LNCAP (cell line): ENCODE measurements around the gene CMTM3.

Source experiments
- TF ChIP-seq, protein P1 (sequence below): fragments of 450-650 bp; IDR thresholded peaks from 2 replicates; pipeline ENCODE4 v1.5.1; 2017; ENCODE audit warnings: mild to moderate bottlenecking

Gene CMTM3

DNA sequence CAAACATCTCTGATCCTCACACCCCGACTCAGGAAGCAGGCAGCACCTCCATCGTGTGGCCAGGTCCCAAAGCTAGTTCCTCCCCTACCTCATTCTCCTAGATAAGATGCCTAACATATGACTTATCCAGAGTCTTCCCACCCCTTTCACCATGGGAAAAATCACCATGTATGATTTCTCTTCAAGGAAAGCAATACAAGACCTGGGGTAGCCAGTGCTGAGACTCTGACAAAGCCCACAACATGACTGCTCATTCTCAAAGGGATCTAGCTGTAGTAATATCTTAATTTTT is 46.9 kb downstream of the CMTM3 start:
- TF ChIP-seq, protein P1, sequence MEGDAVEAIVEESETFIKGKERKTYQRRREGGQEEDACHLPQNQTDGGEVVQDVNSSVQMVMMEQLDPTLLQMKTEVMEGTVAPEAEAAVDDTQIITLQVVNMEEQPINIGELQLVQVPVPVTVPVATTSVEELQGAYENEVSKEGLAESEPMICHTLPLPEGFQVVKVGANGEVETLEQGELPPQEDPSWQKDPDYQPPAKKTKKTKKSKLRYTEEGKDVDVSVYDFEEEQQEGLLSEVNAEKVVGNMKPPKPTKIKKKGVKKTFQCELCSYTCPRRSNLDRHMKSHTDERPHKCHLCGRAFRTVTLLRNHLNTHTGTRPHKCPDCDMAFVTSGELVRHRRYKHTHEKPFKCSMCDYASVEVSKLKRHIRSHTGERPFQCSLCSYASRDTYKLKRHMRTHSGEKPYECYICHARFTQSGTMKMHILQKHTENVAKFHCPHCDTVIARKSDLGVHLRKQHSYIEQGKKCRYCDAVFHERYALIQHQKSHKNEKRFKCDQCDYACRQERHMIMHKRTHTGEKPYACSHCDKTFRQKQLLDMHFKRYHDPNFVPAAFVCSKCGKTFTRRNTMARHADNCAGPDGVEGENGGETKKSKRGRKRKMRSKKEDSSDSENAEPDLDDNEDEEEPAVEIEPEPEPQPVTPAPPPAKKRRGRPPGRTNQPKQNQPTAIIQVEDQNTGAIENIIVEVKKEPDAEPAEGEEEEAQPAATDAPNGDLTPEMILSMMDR, result no peak

DNA sequence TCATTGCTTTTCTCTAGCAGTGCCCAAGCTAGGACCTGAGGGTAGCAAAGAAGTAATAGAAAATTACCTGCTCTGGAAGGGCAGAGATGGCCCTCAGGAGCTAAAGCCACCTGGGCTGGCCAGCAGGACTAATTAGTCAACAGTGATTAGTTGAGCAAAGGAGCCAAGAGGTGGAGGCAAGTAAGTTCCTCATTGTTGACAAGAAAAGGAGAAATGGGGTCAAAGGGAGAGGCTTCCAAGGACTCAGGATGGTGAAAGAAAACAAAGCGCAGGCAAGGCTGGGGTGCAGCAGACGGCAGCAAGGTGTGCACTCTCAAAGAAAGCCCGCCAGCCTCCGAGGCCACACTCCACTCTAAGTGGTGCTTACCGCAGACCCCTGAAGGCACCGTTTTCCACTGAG is 47.5 kb downstream of the CMTM3 start:
- TF ChIP-seq, protein P1, result no peak

DNA sequence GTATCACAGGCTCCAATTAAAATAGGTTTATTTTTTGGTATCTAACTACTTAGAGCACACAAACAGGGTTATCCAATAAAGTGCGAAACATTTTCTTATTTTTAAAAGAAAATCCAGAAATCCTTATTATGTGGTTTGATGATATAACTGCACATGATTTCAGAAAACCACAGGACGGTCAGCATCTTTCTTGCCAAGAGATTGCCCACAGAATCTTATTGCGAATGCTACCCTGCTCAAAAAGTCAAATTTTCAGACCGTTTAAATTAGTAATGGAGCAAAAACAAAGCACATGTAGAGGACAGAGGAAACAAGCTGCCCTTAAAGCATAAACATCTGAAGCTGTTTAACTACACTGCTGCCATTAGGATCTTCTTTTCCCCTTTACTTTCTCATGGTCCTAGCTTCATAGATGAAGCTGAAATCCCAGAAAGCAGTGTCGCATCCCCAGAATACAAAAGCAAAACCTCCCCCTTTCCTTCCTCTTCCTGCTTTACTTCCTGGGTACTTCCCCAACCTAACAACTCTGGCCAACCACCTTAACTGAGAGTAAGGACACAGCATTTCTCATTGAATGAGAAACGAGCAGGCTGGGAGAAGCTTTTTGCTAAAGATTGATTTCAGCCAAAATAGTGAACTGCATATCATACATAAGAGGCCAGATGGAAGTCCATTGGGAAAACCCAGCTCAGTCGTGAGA is 48.3 kb downstream of the CMTM3 start:
- TF ChIP-seq, protein P1, result no peak

DNA sequence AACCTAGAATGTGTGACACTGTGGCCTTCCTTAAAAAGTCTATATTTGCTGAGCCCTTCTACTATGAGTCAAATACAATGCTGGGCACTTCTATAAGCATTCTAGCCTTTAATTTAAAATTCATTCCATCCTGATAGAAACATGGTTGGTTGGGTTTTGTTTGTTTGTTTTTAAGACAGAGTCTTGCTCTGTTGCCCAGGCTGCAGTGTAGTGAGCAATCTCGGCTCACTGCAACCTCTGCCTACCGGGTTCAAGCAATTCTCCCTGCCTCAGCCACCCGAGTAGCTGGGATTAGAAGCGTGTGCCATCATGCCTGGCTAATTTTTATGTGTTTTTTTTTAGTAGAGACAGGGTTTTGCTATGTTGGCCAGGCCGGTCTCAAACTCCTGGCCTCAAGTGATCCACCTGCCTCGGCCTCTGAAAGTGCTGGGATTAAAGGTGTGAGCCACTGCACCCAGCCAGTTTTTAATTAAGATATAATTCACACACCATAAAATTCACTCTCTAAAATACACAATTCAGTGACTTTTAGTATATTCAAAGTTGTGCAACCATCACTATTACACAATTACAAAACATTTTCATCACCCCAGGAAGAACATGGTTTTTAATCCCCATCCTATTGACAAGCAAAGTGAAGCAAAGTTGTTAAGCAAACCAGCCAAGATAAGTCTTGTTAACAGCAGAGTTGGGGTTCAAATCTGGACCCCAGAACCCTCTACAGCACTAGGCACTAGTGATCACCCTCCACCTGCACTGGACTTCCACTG is 49.3 kb downstream of the CMTM3 start:
- TF ChIP-seq, protein P1, result no peak

DNA sequence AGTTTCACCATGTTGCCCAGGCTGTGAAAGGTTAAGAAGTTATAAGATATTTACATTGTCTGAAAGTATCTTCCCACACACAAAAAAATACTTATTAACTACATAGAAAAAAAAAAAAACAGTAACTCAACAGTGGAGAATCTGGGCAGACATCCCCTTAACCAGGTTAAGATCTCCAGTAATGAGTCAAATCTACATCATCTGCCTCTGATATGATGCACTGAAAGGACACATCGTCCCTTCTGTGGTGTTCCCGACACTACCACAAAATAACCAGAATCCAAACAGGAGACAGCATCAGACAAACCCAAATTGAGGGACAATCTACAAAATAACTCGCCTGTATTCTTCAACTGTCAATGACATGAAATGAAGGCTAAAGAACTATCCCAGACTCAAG is 52.0 kb downstream of the CMTM3 start:
- TF ChIP-seq, protein P1, result no peak

DNA sequence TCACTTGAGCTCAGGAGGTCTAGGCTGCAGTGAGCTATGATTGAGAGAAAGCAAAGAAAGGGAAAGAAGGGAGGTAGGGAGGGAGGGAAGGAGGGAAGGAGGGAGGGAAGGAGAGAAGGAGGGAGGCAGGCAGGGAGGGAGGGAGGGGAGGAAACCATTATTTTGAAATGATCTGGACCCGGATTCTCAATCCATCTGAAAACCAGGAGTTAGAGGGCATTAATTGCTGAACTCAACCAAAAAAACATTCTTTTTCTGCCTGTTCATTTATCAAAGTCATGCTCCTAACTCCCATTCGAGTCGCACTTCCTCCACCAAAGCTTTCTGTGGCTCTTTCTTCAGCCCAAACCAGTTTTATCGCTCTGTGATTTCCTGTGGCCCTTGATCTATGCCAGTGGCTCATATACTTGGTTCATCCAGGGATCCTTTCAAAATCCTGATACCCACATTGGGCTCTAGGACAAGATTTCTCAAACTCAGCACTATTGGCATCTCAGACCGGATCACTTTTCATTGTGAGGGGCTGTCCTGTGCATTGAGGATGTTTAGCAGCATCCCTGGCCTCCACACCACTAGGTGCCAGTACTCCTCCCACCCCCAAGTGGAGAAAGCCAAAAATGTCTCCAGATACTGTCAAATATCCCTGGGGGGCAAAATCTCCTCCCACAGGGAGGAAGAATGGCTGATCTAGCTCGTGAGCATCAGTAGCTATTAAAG is 53.8 kb downstream of the CMTM3 start:
- TF ChIP-seq, protein P1, result no peak

DNA sequence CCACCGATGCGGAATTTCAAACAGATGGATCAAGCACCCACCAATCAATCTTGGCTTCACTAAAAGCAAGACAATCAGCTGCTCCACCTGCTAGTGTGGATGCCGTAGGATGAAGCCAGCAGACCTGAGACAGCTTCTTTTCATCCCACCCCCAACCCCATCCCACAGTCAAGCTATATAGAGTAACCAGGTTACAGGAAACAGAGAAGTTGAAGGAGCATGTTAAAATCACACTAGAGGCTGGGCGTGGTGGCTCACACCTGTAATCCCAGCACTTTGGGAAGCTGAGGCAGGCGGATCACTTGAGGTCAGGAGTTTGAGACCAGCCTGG is 54.3 kb downstream of the CMTM3 start:
- TF ChIP-seq, protein P1, result no peak
